Measurements from ENCODE around the gene TNNT3.
"Not testable (repeated sequence)": the region's sequence is repeated elsewhere in the genome, so short reads cannot be mapped to it uniquely, and the experiment has no call there.

TNNT3 gene

DNA sequence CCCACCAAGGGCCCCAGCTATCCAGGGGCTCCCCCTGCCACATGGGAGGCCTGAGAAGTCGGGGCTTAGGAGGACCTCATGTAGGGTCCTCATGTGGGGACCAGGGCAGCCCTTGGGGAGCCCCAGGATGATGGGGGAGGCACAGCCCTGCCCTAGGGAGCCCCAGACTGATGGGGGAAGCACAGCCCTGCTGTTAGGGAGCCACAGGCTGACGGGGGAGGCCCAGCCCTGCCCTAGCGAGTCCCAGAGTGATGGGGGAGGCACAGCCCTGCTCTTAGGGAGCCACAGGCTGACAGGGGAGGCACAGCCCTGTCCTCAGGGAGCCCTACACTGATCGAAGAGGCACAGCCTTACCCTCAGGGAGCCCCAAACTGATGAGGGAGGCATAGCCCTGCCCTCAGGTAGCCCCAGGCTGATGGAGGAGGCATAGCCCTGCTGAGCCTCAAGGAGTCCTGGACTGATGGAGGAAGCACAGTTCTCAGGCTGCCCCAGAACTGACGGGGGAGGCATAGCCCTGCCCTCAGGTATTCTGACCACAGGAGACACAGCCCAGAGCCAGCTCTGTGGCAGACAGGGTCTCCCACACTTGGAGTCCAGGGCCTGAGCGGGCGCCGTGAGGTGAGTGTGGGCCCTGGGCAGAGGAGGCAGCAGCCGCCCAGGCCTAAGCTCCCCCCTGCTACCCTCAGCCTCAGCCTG is 38.6 kb upstream of the TNNT3 start:
- no peak for DNase-seq (ENCODE audit: extremely low read depth in 1 of 2, low read depth in 1 of 2)

DNA sequence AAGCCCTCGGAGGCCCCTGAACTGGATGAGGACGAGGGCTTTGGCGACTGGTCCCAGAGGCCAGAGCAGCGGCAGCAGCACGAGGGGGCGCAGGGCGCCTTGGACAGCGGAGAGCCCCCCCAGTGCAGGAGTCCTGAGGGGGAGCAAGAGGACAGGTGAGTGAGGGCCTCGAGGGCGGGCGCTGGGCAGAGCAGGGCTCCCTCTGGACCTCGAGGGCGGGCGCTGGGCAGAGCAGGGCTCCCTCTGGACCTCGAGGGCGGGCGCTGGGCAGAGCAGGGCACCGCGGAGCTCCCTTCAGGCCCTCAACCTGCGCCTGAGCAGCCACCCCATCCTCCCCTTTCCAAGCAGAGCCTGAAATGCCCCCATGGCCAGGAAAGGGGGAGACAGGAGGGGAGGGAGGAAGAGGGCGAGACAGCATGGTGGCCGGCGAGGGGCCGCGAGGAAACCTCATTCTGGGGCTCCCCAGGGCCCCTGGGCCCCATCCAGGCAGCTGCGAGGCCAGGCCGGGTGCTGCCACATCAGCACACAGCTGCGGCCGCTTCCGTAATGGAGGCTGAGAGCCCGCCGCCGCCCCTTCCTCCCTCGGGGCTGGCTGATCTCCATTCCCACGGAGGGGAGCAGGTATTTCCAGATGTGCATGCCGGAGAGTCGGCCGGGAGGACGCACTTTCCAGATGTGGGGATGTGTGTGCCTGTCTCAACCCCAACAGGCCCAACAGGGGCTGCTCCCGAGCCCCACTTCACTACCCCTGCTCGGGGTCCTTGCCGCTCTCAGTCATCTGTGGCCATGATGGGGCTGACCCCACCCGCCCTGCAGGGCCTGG is 37.9 kb upstream of the TNNT3 start:
- DNase-seq (ENCODE audit: extremely low read depth in 1 of 2, low read depth in 1 of 2): no peak

DNA sequence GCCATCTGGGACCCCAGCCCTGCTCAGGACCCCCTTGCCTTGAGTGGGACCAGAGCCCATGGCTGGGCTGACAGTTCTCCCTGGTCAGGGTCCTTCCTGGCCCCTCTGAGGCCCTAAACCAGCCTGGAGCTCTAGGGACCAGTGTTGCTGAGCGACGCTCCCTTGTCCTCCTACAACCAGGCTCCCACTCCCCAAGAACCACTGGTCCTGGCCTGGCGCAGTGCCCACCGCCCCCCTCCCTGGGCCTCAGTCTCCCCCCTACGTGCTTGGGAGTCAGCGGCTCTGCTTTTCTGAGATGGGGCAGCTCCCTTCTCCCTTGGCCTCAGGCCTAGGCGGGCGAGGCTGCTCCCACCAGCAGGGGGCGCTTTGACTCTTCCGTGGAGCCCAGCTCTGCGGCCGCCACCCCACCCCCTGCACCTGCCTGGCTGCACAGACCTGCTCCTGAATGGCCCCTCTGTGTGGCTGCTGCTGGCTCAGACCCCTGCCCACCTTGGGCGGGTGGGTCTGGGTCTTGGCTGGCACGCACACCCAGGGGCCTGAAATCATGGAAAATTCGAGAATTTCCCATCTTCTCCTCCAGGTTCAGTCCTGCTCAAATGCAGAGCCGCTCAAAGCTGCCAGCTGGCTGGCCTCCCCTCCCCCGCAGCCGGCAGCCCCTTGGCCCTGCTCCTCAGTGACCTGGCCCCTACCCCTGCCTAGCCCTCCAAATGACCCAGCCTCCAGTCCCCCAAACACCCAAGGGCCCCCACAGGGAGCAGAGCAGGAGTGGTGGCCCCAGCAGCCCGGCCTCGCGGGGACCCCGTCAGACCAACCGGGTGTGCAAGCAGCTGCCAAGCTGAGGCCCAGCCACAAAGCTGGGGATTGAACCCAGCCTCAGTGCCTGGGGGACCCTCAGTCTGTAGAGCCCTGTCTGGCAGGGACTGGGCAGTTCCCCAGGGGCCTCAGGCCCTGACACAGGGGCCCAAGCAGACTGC is 37.0 kb upstream of the TNNT3 start:
- peak; percentile 50 to 75 for DNase-seq (ENCODE audit: extremely low read depth in 1 of 2, low read depth in 1 of 2)

DNA sequence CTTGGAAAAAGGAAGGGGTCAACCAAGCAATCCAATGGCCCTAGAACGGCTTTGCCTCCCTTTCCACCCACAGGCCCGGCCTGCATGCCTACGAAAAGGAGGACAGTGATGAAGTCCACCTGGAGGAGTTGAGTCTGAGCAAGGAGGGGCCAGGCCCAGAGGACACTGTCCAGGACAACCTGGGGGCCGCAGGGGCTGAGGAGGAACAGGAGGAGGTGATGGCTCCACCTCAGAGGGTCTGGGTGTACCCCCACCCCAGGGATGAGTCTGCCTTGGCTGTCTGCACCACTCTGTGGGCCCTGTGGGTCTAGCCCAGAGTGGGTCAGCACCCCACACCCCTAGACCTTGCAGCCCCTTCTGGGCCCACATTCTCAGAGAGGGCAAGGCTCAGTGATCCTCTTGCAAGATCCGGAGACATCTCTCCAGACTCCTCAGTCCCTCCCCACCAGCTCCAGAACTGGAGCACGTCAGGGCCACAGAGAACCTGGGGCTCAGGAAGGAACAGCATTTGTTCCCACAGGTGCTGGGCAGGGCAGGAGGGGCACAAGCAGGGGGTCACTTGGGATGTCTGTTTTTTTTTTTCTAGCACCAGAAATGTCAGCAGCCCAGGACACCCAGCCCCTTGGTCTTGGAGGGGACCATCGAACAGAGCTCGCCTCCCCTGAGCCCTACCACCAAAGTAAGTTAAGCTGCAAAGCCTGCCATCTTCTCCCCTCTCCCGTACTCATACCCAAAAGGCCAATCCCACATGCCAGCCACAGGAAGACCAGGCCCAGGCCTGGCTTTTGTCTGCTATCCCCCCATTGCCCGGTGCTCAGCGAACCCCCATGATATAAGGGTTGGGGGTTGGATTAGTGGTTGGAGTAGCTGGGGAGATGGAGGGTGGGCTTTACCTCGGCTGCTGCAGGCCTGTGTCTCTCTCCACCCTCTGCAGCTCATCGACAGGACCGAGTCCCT is 35.9 kb upstream of the TNNT3 start:
- DNase-seq (ENCODE audit: extremely low read depth in 1 of 2, low read depth in 1 of 2): no peak

DNA sequence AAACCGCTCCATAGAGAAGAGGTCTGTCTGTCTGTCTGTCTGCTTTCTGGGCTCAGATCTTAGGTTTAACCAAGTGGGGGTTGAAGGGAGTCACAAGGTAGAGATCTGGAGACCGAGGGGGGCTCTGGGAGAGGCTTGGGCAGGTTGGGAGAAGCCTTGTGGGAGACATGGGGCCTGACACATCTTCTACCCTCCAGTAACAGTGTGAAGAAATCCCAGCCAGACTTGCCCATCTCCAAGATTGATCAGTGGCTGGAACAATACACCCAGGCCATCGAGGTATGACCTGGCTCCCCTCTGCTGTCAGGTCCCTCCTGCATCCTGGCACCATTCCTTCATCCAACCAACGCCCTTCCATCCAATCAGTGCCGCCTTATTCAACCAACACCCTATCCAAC is 35.2 kb upstream of the TNNT3 start:
- no peak for DNase-seq (ENCODE audit: extremely low read depth in 1 of 2, low read depth in 1 of 2)

DNA sequence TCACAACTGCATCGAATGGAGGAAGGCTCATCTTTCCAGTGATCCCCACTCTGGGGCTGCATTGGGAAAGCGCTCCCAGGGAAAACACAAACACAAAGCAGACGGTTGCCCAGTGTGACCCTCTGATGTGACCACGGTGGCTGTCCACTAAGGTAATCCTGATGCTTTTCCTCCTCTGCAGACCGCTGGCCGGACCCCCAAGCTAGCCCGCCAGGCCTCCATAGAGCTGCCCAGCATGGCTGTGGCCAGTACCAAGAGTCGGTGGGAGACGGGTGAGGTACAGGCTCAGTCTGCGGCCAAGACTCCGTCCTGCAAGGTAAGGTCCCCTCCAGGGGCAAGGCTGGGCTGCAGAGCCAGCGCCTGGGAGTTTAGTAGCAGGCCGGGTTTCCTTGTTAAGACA is 33.0 kb upstream of the TNNT3 start:
- DNase-seq (ENCODE audit: extremely low read depth in 1 of 2, low read depth in 1 of 2): not testable (repeated sequence)

DNA sequence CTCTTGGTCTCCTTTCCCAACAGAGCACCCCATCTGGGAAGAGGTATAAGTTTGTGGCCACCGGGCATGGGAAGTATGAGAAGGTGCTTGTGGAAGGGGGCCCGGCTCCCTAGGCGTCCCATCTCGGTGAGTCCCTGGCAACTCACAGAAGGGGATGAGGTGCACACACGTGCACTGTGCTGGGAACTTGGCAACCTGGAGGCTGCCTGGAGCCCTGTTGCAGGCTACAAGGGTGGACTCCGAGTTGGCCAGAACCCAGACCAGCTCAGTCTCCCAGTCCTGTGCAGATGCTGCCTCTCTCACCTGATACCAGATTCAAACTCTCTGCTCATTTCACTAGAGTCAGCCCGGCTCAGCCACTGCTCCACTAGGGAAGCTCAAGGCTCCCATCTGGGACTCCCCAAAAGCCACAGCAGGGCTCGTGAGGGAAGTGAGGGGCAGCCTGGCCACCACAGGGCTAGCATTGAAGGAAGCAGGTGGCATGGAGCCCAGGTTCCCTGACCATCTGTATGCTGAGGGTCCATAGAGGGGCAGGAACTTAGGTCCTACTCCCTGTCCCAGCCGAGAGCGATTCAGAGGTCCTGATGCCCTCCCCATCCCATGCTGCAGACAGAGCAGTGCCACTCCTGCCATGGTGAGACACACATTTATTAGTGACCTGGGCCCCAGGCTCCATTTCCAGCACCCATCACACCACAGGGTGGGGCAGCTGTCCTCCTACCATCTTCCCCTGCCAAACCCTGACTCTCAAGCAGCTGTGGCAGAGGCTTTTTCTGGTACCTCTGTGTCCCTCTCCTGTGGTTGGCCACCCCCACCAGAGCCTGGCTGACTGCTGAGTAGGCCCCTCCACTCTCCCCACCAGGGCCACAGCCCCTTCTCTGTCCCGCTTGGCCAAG is 31.8 kb upstream of the TNNT3 start:
- DNase-seq (ENCODE audit: extremely low read depth in 1 of 2, low read depth in 1 of 2): no peak

DNA sequence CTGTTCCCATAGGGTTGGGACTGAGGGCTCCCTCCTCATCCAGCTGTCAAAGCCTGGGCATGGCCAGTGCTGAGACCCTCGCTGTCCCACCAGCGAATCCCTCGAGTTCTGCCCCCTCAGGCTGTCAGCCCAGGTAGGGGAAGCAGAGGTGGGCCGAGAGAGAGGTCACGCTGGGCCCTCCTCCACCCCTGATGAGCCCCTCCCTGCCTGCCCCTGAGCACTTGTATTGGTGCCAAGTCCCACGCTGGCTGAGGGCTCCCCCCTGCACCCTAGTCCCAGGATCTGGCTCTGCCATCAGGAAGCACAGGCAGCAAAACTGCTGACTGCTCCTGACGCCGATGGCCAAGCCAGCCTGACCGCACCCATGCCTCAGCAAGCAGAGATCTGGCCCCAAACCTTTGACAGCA is 31.2 kb upstream of the TNNT3 start:
- no peak for DNase-seq (ENCODE audit: extremely low read depth in 1 of 2, low read depth in 1 of 2)

DNA sequence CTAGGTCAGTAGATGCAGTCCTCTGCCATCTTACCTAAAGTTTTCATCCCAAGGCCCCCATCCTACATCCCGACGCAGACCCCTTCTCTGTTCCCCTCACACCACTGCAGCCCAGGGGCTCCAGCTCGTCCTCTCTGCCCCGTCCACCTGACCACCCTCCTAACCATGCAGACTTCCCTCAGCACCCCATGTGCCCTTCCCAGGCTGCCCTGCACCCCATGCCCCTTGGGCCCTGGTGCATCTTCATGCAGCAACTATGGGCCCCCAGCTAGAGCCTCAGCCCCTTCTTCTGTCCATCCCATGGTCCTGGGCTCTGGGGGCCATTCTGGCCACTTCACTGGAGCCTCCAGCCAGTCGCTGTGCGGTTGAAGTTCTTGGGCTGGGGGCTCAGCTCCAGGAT is 30.7 kb upstream of the TNNT3 start:
- no peak for DNase-seq (ENCODE audit: extremely low read depth in 1 of 2, low read depth in 1 of 2)

DNA sequence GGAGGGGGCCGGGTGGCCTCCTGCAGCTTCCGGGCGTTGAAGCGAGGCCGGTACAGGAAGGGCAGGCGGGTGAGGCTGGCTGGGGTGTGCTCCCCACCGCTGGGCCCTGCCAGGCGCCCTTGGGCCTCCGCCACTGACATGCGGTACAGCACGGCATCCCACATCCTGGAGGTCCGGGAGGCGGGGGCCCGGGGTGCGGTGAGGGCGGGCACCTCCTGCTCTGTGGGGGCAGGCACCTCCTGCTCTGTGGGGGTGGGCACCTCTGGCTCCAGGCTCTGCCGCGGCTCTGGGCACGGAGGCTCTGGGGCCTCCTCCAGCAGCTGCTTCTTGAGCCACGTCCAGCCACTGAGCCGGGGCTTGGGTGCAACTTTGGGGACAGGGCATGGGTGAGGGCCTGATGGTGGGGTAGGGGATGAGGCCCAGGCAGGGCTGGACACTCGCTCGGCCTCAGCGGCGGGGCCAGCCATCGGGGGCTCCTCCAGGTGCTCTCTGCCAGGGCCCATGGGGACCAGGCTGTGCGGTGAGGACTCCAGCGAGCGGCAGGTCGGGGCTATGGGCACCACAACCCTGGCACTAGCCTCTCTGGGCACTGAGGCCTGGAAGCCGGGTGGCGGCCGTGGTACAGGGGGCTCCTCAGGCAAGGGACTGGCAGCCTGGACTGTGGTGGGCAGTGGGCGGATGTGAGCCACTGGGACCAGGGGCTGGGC is 30.1 kb upstream of the TNNT3 start:
- peak; percentile 34 to 66 for DNase-seq (ENCODE audit: extremely low read depth in 1 of 2, low read depth in 1 of 2)

DNA sequence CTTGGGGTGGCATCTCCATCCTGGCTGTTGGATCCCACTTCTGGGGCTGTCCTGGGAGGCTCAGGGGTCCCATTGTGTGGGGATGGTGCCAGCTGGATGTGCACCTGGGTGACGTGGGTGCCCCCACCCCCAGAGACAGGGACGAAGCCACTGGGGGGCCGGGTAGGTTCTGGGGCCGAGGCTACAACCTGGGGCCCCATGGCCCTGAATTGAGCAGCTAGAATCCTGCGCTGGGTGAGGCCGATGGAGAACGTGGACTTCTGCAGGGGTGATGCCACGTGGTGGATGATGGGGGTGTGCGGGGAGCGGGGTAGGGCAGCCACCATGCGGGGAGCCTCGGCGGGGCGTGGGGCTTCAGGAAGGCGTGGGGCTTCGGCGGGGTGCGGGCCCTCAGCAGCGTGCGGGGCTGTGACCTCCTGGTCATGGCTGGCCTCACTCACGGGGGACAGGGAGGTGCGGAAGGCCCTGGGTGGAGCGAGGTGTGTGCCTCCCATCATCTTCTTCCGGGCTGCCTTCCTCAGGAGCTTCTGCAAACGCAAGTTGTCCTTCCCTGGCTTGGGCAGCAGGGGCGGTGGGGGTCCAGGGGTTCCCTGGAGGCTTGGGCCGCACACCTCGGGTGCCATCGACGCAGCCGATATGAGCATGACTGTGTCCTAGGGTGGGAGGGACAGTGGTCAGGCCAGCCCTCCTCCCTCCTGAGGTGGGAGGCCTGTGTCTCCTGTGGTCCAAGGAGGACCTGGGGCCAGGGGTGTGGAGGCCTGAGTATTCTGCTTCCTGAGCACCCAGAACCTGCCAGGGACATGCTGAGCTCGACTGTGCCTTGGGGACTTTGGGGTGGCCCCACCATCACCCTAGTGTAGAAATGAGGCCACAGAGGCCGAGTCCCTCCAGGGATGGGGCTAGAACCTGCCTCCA is 29.3 kb upstream of the TNNT3 start:
- no peak for DNase-seq (ENCODE audit: extremely low read depth in 1 of 2, low read depth in 1 of 2)

DNA sequence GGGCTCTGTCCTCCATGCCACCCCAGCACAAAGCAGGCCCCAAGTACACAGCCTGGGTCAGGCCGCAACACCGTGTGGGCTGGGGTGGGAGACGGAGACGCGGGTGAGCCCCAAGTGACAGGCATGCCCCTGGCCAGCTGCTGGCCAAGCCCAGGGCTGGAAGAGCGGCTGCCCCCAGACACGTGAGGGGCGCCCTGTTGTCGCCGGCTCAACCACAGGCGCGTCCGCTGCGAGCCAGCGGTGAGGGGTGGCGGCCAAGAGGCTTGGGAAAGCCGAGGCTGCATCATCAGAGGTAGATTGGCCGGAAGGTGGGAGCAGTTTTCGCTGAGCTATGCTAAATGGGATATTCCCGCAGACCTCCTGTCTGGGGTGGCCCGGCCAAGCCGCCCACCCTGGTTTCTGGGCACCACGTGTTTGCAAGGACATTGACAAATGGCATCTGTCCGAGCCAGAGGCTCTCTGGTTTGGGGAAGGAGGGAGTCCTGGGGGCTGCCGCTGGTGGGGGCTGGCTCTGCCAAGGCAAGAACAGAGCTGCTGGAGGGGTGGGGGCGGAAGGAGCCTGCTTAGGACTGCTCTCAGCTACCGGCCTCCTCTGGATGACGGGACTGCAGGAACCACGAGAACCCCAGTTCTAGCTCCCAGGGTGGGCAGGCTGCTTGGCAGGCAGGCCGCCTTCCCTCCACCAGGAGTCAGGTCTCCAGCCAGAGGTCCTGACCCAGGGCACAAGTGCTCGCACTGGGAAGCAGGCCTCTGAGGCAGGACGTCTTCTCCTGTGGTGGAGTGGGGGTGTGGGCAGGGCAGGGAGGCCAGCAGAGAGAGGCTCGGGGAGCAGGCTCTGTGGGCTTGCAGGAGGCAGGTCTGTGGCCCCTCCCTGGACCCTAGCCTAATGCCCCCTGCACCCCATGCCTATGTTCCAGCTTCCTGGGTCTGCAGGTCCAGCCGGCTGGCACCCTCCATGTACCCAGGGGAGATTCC is 28.4 kb upstream of the TNNT3 start:
- no peak for DNase-seq (ENCODE audit: extremely low read depth in 1 of 2, low read depth in 1 of 2)

DNA sequence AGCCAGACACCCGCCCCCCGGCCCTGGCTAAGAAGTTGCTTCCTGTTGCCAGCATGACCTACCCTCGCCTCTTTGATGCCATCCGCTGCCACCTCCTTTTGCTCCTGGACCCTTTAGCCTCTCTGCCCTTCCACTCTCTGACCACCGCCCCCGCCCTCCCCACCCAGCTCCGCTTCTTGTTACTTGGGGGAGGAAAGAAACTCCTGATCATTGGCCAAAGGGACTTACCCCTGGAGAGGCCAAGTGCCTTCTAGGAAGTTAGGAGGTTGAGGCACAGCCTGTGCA is 27.7 kb upstream of the TNNT3 start, which contains the start of gene PRR33:
Gene PRR33, minus strand, starts transcription at position 65 of the 285 bp plus-strand sequence. CDS start 1,311 bp downstream, outside the sequence.
- DNase-seq (ENCODE audit: extremely low read depth in 1 of 2, low read depth in 1 of 2): no peak

DNA sequence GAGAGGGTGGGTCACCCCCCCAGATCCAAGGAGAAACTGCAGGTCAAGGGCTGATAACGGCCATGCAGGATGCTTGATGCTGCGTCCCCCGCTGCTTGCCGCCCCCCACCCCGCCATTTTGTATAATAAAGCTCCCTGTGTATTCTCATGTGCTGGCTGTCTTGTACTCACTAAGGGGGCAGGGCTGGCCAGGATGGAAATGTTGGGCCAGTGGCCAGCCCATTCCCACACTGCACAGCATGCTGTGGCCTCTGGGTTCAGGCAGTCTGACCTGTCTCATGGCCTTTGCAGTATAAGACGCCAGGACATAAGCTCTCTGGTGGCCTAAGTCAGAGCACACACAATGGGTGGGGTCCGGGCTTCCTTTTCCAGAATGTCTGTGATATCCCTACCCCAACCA is 27.4 kb upstream of the TNNT3 start:
- no peak for DNase-seq (ENCODE audit: extremely low read depth in 1 of 2, low read depth in 1 of 2)

DNA sequence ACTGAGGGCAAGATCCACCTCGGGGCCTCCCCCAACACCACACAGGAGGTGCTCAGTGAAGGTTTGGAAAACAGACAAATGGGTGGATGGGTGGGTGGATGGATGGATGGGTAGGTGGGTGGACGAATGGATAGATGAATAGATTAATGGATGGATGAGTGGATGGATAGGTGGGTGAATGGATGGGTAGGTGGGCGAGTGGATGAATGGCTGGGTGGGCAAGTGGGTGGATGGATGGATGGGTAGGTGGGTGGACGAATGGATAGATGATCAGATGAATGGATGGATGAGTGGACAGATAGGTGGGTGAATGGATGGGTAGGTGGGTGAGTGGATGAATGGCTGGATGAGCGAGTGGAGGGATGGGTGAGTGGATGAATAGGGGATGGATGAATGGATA is 26.9 kb upstream of the TNNT3 start:
- no peak for DNase-seq (ENCODE audit: extremely low read depth in 1 of 2, low read depth in 1 of 2)

DNA sequence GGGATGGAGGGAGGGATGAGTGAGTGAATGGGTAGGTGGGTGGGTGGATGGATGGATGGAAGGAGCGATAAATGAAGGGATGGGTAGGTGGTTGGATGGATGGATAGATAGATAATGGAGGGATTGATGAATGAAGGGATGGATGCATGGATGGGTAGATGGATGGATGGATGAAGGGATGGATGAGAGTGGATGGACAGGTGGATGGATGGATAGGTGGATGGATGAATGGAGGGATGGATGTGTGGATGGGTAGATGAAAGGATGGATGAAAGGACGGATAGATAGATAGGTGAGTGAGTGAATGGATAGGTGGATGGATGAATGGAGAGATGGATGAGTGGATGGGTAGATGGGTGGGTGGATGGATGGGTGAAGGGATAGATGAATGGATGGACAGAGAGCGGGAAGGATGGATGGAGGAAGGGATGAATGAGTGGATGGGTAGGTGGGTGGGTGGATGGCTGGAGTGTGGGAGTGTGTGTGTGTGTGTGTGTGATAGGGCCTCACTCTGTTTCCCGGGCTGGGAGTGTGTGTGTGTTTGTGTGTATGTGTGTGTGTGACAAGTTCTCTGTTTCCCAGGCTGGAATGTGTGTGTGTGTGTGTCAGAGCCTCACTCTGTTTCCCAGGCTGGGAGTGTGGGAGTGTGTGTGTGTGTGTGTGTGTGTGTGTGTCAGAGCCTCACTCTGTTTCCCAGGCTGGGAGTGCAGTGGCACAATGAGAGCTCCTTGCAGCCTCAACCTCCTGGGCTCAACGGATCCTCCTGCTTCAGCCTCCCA is 25.7 kb upstream of the TNNT3 start:
- no peak for DNase-seq (ENCODE audit: extremely low read depth in 1 of 2, low read depth in 1 of 2)
